Measurements from ENCODE around the gene FAM124A.
A peak's percentile ranks its signal among the peaks of the same experiment; 100 is the strongest.

FAM124A gene

DNA sequence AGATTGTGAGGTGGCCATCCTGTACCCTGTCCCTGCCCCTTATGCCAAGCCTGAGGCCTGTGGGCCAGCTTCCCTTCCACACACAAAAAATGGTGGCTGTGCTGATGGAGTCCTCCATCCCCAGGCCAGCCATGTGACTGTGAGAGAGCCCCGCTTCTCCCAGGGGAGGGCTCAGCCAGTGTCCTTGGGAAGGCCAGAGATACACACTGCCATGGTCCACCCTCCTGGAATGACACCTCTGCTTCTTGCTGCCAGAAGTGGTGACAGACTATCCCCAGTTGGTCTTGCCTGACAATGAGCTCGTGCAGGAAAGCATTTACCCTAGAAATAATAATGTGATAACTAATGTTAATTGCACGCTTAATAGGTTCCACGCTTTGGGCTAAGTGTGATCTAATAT, 38.0 kb downstream of the FAM124A start:
- Histone ChIP-seq H3K4me1 (ENCODE audit: low read length) (peaks cover 7% of the 10 kb centered on the region), H3K79me2 (ENCODE audit: low read length) (no peaks in the 10 kb centered on the region), H3K27ac (ENCODE audit: low read length) (no peak overlapping the region), H2AFZ (ENCODE audit: low read depth, low read length) (no peak overlapping the region), H3K4me3 (ENCODE audit: low read length) (no peak overlapping the region), H3K9me3 (ENCODE audit: insufficient read depth, low read length) (no peaks in the 10 kb centered on the region), H3K36me3 (replicated peaks; ENCODE audit: low read depth, low read length) (no peaks in the 10 kb centered on the region), H3K9ac (ENCODE audit: low read length) (no peak overlapping the region), H3K4me2 (ENCODE audit: low read length) (no peak overlapping the region), H3K27me3 (ENCODE audit: low read depth, low read length) (no peaks in the 10 kb centered on the region), H4K20me1 (ENCODE audit: insufficient read depth, low read length) (no peaks in the 10 kb centered on the region)
- TF ChIP-seq EZH2phosphoT487 (IDR thresholded peaks at IDR 0.05; ENCODE audit: low read depth) (no peak), CTCF (IDR thresholded peaks at IDR 0.05; ENCODE audit: low read depth, low read length) (no peak)

DNA sequence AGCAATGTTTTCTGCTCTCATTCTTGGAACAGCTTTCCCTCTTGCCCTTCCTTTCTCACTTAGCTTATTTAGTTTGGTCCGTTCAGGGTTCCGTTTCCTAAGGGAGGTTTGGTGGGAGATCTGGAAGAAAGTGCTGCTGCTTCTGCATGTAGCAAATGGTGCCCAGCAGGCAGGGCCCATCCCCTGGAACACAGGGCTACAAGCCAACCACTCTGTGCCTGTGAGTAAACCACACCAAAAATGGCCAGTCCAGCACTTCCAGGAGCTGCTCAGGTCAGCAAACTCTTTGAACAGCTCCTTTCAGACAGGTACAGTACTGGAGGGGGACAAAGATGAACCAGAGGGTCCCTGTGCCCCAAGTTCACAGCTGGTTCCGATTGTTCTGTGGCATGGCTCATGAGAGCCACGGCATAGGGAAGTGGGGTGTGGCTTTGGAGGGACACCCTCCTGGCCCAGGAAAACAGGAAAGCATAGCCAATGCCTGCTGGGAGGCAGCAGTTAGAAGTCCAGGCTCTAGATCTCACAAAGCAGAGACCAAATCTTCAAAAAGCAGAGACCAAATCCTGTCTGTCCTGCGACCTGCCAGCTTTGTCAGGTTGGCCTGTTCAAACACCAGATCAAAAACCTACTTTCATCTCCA, 39.5 kb downstream of the FAM124A start:
- no peak for TF ChIP-seq CTCF (IDR thresholded peaks at IDR 0.05; ENCODE audit: low read depth, low read length)
- TF ChIP-seq EZH2phosphoT487 (IDR thresholded peaks at IDR 0.05; ENCODE audit: low read depth) = no peak
- Histone ChIP-seq H3K9ac (ENCODE audit: low read length) (no peak overlapping the region), H3K9me3 (ENCODE audit: insufficient read depth, low read length) (no peaks in the 10 kb centered on the region), H3K4me3 (ENCODE audit: low read length) (no peak overlapping the region), H4K20me1 (ENCODE audit: insufficient read depth, low read length) (no peaks in the 10 kb centered on the region), H3K36me3 (replicated peaks; ENCODE audit: low read depth, low read length) (no peaks in the 10 kb centered on the region), H3K79me2 (ENCODE audit: low read length) (no peaks in the 10 kb centered on the region), H3K4me2 (ENCODE audit: low read length) (no peak overlapping the region), H3K4me1 (ENCODE audit: low read length) (peaks cover 6% of the 10 kb centered on the region), H2AFZ (ENCODE audit: low read depth, low read length) (no peak overlapping the region), H3K27ac (ENCODE audit: low read length) (no peak overlapping the region), H3K27me3 (ENCODE audit: low read depth, low read length) (no peaks in the 10 kb centered on the region)

- Histone ChIP-seq H2AFZ (ENCODE audit: low read depth, low read length) (no peak overlapping the region), H3K36me3 (replicated peaks; ENCODE audit: low read depth, low read length) (no peaks in the 10 kb centered on the region), H3K4me3 (ENCODE audit: low read length) (no peak overlapping the region), H3K79me2 (ENCODE audit: low read length) (no peaks in the 10 kb centered on the region), H3K27ac (ENCODE audit: low read length) (no peak overlapping the region), H3K9ac (ENCODE audit: low read length) (no peak overlapping the region), H3K4me2 (ENCODE audit: low read length) (no peak overlapping the region), H3K9me3 (ENCODE audit: insufficient read depth, low read length) (no peaks in the 10 kb centered on the region), H3K4me1 (ENCODE audit: low read length) (peaks cover 11% of the 10 kb centered on the region), H4K20me1 (ENCODE audit: insufficient read depth, low read length) (no peaks in the 10 kb centered on the region), H3K27me3 (ENCODE audit: low read depth, low read length) (no peaks in the 10 kb centered on the region)
- TF ChIP-seq EZH2phosphoT487 (IDR thresholded peaks at IDR 0.05; ENCODE audit: low read depth) (no peak), CTCF (IDR thresholded peaks at IDR 0.05; ENCODE audit: low read depth, low read length) (peak; percentile 45)
Measured at GRCh38 chr13:51262501-51263211, 40.5 kb downstream of the FAM124A start.

DNA sequence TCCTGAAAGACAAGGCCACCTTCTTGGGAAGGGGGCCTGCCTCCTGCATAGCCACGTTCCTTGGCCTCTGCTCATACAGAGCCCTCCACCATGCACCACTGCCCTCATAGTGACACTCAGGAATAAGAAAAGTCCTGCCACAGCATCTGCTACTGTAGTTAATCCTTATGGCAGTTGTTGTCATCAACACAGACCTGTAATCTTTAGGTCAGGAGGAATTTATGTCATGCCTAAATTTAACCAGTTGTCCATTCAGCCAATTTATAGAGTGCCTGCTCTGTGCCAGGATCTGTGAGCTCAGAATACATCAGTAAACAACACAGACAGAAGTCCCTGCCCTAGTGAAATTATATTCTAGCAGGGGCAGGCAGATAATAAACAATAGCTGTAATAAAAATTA, 44.4 kb downstream of the FAM124A start:
- Histone ChIP-seq H3K27me3 (ENCODE audit: low read depth, low read length) (no peaks in the 10 kb centered on the region), H3K9ac (ENCODE audit: low read length) (no peak overlapping the region), H2AFZ (ENCODE audit: low read depth, low read length) (no peak overlapping the region), H3K36me3 (replicated peaks; ENCODE audit: low read depth, low read length) (no peaks in the 10 kb centered on the region), H3K27ac (ENCODE audit: low read length) (no peak overlapping the region), H3K4me2 (ENCODE audit: low read length) (no peak overlapping the region), H3K4me3 (ENCODE audit: low read length) (no peak overlapping the region), H3K9me3 (ENCODE audit: insufficient read depth, low read length) (no peaks in the 10 kb centered on the region), H3K4me1 (ENCODE audit: low read length) (peaks cover 20% of the 10 kb centered on the region), H4K20me1 (ENCODE audit: insufficient read depth, low read length) (no peaks in the 10 kb centered on the region), H3K79me2 (ENCODE audit: low read length) (no peaks in the 10 kb centered on the region)
- no peak for TF ChIP-seq CTCF (IDR thresholded peaks at IDR 0.05; ENCODE audit: low read depth, low read length)
- TF ChIP-seq EZH2phosphoT487 (IDR thresholded peaks at IDR 0.05; ENCODE audit: low read depth) = no peak

All from OCI-LY3 (cell line).